DND-41 (cell line): ENCODE results near the gene IL17RD.

Experiments
- EZH2 ChIP-seq: IDR thresholded peaks from 3 replicates; pipeline ENCODE4 v1.6.1; 2012; ENCODE audit warnings: borderline replicate concordance, low read depth, mild to moderate bottlenecking, moderate library complexity, low read length, inconsistent platforms; ENCODE audit not compliant: severe bottlenecking
- TF ChIP-seq, protein P1 (sequence below): IDR thresholded peaks from 2 replicates; pipeline ENCODE4 v1.5.1; 2012; ENCODE audit warnings: borderline replicate concordance, low read length, moderate library complexity, mild to moderate bottlenecking; ENCODE audit not compliant: poor library complexity, severe bottlenecking; ENCODE audit errors: extremely low read depth

DNA sequence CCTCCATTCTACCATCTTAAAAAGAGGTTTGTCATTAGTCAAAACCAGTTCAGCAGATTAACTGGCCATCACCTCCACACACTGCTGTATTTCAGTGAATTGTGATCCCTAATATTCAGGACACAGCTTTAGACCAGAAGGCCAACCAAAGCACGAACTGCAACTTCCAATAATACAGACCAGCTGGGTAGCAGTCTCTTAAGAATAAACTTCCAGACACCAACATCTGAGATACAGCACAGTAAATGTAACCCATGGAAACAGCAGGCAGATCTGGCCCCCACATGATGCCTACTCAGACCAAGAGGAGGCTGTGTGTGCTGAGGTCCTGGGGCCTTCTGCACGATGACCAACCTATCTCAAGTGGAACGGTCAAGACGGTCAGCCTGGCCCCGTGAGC lies 69.8 kb downstream of the IL17RD start:
- TF ChIP-seq, protein P1, sequence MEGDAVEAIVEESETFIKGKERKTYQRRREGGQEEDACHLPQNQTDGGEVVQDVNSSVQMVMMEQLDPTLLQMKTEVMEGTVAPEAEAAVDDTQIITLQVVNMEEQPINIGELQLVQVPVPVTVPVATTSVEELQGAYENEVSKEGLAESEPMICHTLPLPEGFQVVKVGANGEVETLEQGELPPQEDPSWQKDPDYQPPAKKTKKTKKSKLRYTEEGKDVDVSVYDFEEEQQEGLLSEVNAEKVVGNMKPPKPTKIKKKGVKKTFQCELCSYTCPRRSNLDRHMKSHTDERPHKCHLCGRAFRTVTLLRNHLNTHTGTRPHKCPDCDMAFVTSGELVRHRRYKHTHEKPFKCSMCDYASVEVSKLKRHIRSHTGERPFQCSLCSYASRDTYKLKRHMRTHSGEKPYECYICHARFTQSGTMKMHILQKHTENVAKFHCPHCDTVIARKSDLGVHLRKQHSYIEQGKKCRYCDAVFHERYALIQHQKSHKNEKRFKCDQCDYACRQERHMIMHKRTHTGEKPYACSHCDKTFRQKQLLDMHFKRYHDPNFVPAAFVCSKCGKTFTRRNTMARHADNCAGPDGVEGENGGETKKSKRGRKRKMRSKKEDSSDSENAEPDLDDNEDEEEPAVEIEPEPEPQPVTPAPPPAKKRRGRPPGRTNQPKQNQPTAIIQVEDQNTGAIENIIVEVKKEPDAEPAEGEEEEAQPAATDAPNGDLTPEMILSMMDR, result no peak
- TF ChIP-seq EZH2, result no peak
